Fibroblast of skin of left biceps (primary cell): ENCODE results near the gene IL12RB2.

Experiments used
- DNase-seq, 2 experiments: peaks; one replicate each; pipeline ENCODE4 v3.0.0-alpha.2; 2013; ENCODE audit warnings: low read depth in 2 of 2

Gene IL12RB2

DNA sequence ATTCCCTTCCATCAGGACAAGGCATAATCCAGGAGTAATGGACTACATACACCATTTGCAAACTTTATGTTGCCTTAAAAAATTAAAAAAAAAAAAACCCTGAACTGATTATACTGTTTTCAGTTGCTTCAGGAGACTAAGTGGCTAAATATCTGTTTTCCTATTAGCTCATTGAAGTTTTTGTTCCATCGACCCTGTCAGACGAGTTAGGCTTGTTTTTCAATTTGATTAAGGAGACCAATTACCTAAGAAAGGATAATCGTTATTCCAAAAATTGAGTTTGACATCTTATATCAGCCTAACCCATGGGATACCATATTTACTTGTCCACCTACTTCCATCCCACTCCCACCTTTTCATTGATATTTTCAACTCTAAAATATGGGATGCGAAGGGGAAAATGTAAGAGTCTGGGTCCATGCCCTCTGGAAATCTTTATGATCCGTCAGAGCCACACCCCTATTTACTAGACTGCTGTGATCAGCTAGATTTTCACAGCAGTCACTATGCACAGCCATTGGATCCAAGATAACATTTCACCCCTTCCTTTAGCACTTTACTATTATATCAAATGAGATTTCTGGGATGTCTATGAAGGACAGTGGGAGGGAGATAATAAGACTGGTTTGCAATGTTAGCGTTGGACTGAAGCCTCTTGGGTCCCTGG is 41.0 kb downstream of the IL12RB2 start:
- no peak for DNase-seq

DNA sequence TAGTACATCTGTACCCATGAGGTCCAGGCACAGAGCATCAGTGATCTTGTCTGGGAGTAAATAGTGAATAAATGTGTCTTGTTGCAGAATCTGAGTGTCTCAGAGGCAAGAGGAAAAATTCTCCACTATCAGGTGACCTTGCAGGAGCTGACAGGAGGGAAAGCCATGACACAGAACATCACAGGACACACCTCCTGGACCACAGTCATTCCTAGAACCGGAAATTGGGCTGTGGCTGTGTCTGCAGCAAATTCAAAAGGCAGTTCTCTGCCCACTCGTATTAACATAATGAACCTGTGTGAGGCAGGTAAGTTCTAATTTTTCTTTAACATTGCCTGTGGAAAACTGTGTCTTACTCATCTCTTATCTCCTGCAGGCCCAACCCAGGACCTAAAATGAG is 43.1 kb downstream of the IL12RB2 start:
- no peak for DNase-seq

DNA sequence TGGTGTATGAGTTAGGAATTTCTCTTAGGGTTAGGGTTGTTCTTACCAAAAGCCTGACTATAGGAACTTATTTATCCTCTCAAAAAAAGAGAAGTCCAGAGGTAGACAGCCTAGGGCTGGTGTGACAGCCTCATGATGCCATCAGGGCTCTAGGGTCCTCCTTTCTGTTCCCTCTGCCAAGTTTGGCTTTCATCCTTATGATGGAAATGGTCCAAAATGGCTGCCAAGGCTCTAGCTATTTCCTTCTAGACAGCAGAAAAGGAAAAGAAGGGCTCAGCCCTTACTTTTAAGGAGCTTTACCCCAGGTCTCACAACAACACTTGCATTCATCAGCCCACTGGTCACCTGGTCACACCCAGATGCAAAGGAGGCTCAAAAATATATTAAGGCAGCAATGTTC is 44.5 kb downstream of the IL12RB2 start:
- DNase-seq = no peak

- peak; percentile 33 to 47 for DNase-seq
Observed at GRCh38 chr1:67355745-67356424, 48.2 kb downstream of the IL12RB2 start.

- DNase-seq = no peak
Observed at GRCh38 chr1:67359592-67359991, 51.9 kb downstream of the IL12RB2 start.

- DNase-seq = no peak
Observed at GRCh38 chr1:67361641-67362040, 54.0 kb downstream of the IL12RB2 start.

GRCh38 chr1:67367370-67368045 is 59.8 kb downstream of the IL12RB2 start:
- no peak for DNase-seq

DNA sequence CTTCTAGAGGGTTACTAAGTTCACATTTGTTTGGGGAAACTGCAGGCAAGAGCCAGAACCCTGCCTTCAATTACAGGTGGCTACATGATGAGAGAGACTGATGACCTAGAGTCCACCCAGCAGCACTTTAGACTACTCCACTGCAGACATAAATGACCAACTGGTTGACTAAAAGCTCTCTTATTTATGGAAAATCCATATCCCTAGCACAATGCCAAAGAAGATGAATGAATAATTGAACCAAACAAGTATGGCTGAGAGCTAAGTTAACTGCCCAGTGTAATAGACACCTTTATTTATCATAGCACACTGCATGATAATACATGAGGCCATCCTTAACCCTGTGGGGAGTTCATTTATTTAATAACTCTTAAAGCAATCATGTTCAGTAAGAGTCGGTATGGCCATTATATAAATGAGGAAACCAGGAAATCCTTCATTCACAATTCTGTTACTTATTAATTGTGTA is 60.4 kb downstream of the IL12RB2 start:
- DNase-seq = no peak

- no peak for DNase-seq
Observed at GRCh38 chr1:67371043-67371442, 63.4 kb downstream of the IL12RB2 start.

DNA sequence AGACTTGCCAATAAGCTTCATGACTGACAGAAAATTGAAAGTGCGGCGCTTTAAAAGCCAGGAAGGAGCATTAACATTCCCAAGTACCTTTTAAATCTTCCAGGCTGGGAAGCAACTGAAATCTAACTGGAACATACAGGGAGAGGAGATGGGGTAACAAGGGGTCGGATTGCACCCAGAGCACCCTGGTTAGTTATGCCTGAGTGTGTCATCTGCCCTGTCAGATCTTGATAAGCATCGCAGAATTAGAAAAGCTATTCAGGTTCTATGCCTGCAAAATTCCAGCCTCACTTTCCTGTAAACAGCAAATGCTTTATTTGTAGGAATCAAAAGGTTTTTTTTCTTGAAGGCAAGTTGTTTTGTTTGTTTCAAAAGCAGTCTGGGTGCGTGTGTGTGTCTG is 64.0 kb downstream of the IL12RB2 start:
- no peak for DNase-seq

DNA sequence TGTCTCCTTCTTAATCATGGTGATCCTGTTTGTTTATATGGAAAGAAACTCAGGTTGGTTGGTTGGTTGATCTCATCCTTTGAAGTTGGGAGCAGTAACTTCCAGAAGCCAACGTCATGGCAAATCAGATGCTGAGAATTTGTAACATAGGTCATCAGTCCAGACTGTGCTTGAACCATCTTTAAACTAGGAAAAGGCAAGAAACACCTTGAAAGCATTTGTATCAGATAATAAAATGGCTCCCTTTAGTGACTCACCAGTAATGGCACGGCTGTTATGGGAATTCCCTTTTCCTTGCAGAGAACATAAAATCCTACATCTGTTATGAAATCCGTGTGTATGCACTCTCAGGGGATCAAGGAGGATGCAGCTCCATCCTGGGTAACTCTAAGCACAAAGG is 64.5 kb downstream of the IL12RB2 start:
- peak in 1 of 2 experiments; percentile 3 for DNase-seq

- DNase-seq = no peak
Observed at GRCh38 chr1:67372898-67373297, 65.2 kb downstream of the IL12RB2 start.

DNA sequence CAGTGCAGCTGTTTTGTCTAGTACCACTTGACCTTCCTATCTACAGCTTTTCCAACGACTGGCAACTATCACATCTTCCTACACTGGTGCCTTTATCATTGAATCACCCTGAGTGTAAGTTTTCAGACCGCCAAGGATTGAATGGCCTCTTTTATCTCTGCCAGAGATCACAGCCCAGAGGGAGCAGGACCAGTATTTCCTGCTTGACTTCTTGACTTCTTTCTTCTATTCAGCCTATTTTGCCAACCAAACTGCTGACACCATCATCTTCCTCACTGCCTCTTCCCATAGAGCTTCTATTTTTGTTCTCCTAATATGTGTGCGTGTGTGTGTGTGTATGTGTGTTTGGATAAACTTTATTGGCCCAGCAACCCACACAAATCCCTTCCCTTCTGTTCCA is 68.7 kb downstream of the IL12RB2 start:
- no peak for DNase-seq

DNA sequence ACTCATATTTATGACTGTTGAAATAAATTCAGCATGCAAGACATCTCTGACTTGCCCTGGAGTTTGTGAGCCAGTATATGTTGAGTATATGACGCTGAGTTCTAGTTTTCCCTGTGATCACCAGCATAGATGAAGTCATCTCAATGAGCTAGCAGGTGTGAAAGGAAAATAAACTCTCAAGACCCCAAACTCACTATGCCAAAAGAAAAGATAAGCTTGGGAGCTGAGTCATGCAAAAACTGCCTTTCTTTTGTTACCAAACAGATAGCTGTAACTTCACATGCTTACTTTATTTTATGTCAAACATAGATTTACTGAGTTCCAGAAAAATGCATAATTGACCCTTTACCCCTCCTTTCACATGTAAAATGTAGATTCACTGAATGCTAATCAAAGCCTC is 69.6 kb downstream of the IL12RB2 start:
- no peak for DNase-seq

- no peak for DNase-seq
Observed at GRCh38 chr1:67381154-67381553, 73.5 kb downstream of the IL12RB2 start.

GRCh38 chr1:67382292-67382691 is 74.6 kb downstream of the IL12RB2 start:
- DNase-seq = no peak

GRCh38 chr1:67383999-67384638 is 76.4 kb downstream of the IL12RB2 start:
- no peak for DNase-seq

DNA sequence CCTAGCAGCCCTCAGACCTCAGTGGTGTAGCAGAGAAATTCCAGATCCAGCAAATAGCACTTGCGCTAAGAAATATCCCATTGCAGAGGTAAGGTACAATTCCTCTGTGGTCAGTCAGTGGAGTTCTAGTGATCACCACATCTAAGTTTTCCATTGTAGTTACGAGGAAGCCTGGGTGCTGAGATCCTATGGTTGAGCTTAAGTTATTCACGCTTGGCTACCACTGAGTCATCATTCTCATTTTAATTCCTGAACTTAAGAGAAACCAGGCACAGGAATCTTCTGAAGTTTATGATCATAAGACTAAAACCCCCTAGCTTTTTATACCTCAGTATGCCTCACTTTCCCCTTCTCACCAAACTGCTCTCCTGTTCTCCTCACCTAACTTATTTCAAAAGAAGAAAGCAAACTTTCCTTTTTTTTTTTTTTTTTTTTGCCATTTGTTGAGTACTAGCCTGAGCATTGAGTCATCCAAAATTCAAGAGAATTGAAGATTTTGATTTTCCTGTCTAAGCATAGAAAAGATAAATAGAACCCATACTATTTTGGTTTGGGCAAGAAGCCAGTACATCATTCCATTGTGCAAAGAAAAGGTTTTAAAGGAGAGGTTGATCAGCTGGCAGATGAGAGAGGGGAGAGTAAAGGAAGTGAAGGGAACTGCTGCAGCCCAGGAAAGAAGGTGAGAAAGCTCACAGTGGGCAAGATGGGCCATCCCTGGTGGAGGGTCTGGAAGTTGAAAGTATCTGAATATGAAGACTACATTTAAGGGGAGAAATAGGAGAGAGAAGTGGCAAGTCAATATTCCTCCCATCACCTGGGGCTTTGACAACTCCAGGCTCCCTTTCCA is 82.6 kb downstream of the IL12RB2 start:
- peak; percentile 55 to 57 for DNase-seq

GRCh38 chr1:67393240-67393639 is 85.6 kb downstream of the IL12RB2 start:
- no peak for DNase-seq

- no peak for DNase-seq
Observed at GRCh38 chr1:67393737-67394136, 86.1 kb downstream of the IL12RB2 start.

DNA sequence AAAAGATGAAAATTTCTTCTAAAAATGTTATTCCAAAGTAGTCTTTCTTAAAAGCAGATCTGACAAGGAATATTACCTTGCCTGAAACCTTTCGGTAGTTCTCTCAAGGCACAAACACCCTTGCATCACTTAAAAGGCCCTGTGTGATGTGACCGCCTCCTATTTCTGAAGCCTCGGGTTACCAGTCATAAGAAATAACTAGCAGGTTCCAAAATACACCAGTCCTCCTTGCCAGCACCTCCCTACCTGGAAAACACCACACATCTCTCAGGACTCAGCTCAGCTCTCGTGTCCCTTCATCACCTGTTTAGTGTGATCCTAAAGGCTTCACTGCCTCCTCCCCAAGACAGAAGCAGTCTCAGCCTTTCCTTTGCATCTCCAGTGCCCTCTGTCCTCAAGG is 86.9 kb downstream of the IL12RB2 start:
- no peak for DNase-seq
